Upper lobe of left lung (tissue), 6 donors: Measurements from ENCODE around the gene KCNQ4. TPM values are rescaled to one million over a fixed set of nuclear protein-coding genes. Genes with fewer than 3 reads are reported as not detected.

ENCODE experiments used
- ATAC-seq, 2 donors: fragments of 200-7000 bp; cut with Tn5 transposase; one replicate each; pipeline ENCODE4 v1.9.1; 2022; ENCODE audit warnings: mild to moderate bottlenecking in 2 of 2, moderate library complexity in 2 of 2; ENCODE audit not compliant: low FRiP score in 2 of 2
- DNase-seq, 2 donors: peaks; one replicate each; pipeline ENCODE4 v3.0.0-alpha.2; 2019 to 2020
- H3K27ac ChIP-seq, 4 donors: fragments of 200-600 bp; sonication (generic); one replicate each; pipeline ENCODE4 v1.5.1; 2016 to 2019
- H3K27me3 ChIP-seq, 4 donors: fragments of 200-600 bp; sonication (generic); one replicate each; pipeline ENCODE4 v1.5.1; 2017 to 2019
- H3K36me3 ChIP-seq, 4 donors: fragments of 200-600 bp; sonication (generic); one replicate each; pipeline ENCODE4 v1.5.1; 2016 to 2019
- H3K4me1 ChIP-seq, 4 donors: fragments of 200-600 bp; sonication (generic); one replicate each; pipeline ENCODE4 v1.5.1; 2018 to 2019
- H3K4me3 ChIP-seq, 4 donors: fragments of 200-600 bp; sonication (generic); one replicate each; pipeline ENCODE4 v1.5.1; 2017 to 2019; ENCODE audit warnings: mild to moderate bottlenecking in 2 of 4, moderate library complexity in 1 of 4
- H3K9me3 ChIP-seq, 4 donors: fragments of 200-600 bp; sonication (generic); one replicate each; pipeline ENCODE4 v1.5.1; 2018 to 2019
- CTCF ChIP-seq, 6 experiments: fragments of 450-650 bp in 4 of 6; fragments of 200-600 bp in 2 of 6; sonication (generic) in 2 of 6; IDR thresholded peaks; one replicate each; pipeline ENCODE4 v1.5.1; 2016 to 2019; ENCODE audit warnings: antibody characterized with exemption in 6 of 6
- EP300 ChIP-seq, 4 donors: sonication (generic); formaldehyde crosslinking; IDR thresholded peaks; one replicate each; pipeline ENCODE4 v1.5.1; 2017; ENCODE audit warnings: antibody characterized with exemption in 4 of 4, control low read depth in 2 of 4
- POLR2A ChIP-seq, 4 donors: fragments of 450-650 bp; IDR thresholded peaks; one replicate each; pipeline ENCODE4 v1.5.1; 2016 to 2017; ENCODE audit warnings: antibody characterized with exemption in 4 of 4, mild to moderate bottlenecking in 2 of 4
- POLR2AphosphoS5 ChIP-seq, 2 donors: sonication (generic); formaldehyde crosslinking; IDR thresholded peaks; one replicate each; pipeline ENCODE4 v1.5.1; 2017; ENCODE audit warnings: antibody characterized with exemption in 2 of 2
- WGBS, 2 donors: methylation state at CpG; one replicate each; pipeline ENCODE4 v1.1.5; 2017 to 2018; 5-methylcytosine and 5-hydroxymethylcytosine counted together
- total RNA-seq, 6 donors: library from RNA; depleted of rRNA in 4 of 6; stranded (reverse); fragments of >200 nt in 4 of 6; gene quantifications; one replicate each; pipeline versions ENCODE4 v1.1.0 to v1.2.1, GENCODE V29; 2016 to 2021
- donor health status: DM: no; HTN: no; CAD: no; lungs with moderate emphysema.
- donor health status: DM: no; HTN: yes; CAD: no; lungs with severe emphysema.

Gene KCNQ4
- total RNA-seq, 6 donors from 2014 or later, result 0.44 to 0.89 (median 0.60) TPM; not detected in 1

GRCh38 chr1:40757084-40757483, 26.5 kb upstream of the KCNQ4 start:
- Histone ChIP-seq H3K27ac (no peak overlapping the region), H3K27me3 (no peaks in the 10 kb centered on the region), H3K36me3 (peaks cover 22 to 87% (median 81%) of the 10 kb centered on the region in 4 donors), H3K4me1 (peaks cover 0 to 16% (median 13%) of the 10 kb centered on the region in 4 donors), H3K4me3 (no peak overlapping the region), H3K9me3 (no peaks in the 10 kb centered on the region)
- WGBS, 2 donors, result 86 to 94% methylated on average over 8 of the region's 8 CpGs
- TF ChIP-seq POLR2A (IDR thresholded peaks at IDR 0.05) (no peak), EP300 (IDR thresholded peaks at IDR 0.05) (no peak), CTCF (IDR thresholded peaks at IDR 0.05) (no peak), POLR2AphosphoS5 (IDR thresholded peaks at IDR 0.05) (no peak)
- ATAC-seq (no peak), DNase-seq (no peak)

- DNase-seq, result no peak
- Histone ChIP-seq H3K9me3 (no peaks in the 10 kb centered on the region), H3K36me3 (peaks cover 22 to 93% (median 78%) of the 10 kb centered on the region in 4 donors), H3K4me3 (no peak overlapping the region), H3K4me1 (peaks cover 0 to 16% (median 13%) of the 10 kb centered on the region in 4 donors), H3K27me3 (no peaks in the 10 kb centered on the region), H3K27ac (no peak overlapping the region)
- ATAC-seq, result no peak
- TF ChIP-seq POLR2A (IDR thresholded peaks at IDR 0.05) (no peak), EP300 (IDR thresholded peaks at IDR 0.05) (no peak), POLR2AphosphoS5 (IDR thresholded peaks at IDR 0.05) (no peak), CTCF (IDR thresholded peaks at IDR 0.05) (no peak)
- WGBS, 2 donors, result 93 to 94% methylated on average over 5 to 7 of the region's 7 CpGs
These were observed 25.6 kb upstream of the KCNQ4 start for GRCh38 chr1:40758004-40758403.

GRCh38 chr1:40758578-40759343, 24.8 kb upstream of the KCNQ4 start:
- Histone ChIP-seq H3K27me3 (no peaks in the 10 kb centered on the region), H3K4me3 (no peak overlapping the region), H3K36me3 (peaks cover 18 to 93% (median 76%) of the 10 kb centered on the region in 4 donors), H3K9me3 (no peaks in the 10 kb centered on the region), H3K27ac (no peak overlapping the region), H3K4me1 (peaks cover 0 to 14% (median 12%) of the 10 kb centered on the region in 4 donors)
- 93 to 97% methylated on average over 6 of the region's 6 CpGs for WGBS, 2 donors
- DNase-seq (no peak), ATAC-seq (no peak)
- TF ChIP-seq EP300 (IDR thresholded peaks at IDR 0.05) (no peak), POLR2A (IDR thresholded peaks at IDR 0.05) (no peak), CTCF (IDR thresholded peaks at IDR 0.05) (no peak), POLR2AphosphoS5 (IDR thresholded peaks at IDR 0.05) (no peak)

GRCh38 chr1:40760984-40761383, 22.6 kb upstream of the KCNQ4 start:
- Histone ChIP-seq H3K9me3 (no peaks in the 10 kb centered on the region), H3K27me3 (no peaks in the 10 kb centered on the region), H3K27ac (no peak overlapping the region), H3K4me3 (no peak overlapping the region), H3K36me3 (peaks cover 18 to 94% (median 81%) of the 10 kb centered on the region in 4 donors), H3K4me1 (no peaks in the 10 kb centered on the region)
- DNase-seq, result no peak
- TF ChIP-seq POLR2A (IDR thresholded peaks at IDR 0.05) (no peak), EP300 (IDR thresholded peaks at IDR 0.05) (no peak), CTCF (IDR thresholded peaks at IDR 0.05) (no peak), POLR2AphosphoS5 (IDR thresholded peaks at IDR 0.05) (no peak)
- 75 to 85% methylated on average over 4 of the region's 4 CpGs for WGBS, 2 donors
- no peak for ATAC-seq
